ENCODE data around the gene SYNE2. TPM values are rescaled to one million over a fixed set of nuclear protein-coding genes. Genes with fewer than 3 reads are reported as not detected.
"Not testable (repeated sequence)": the region's sequence is repeated elsewhere in the genome, so short reads cannot be mapped to it uniquely, and the experiment has no call there.

The SYNE2 gene
- total RNA-seq, 1 experiment from 2014 or later = 48.5 TPM

- no peaks in the 10 kb centered on the region for H3K4me1 Mint-ChIP-seq (ENCODE audit: low read depth, unreplicated experiment)
- CTCF ChIA-PET = no interaction called here
- DNase-seq = no peak
Observed at GRCh38 chr14:64040044-64040443, 187.2 kb downstream of the SYNE2 start.

GRCh38 chr14:64043296-64043695, 190.5 kb downstream of the SYNE2 start:
- H3K36me3 Mint-ChIP-seq (ENCODE audit: insufficient read depth, unreplicated experiment); H3K4me3 Mint-ChIP-seq (ENCODE audit: unreplicated experiment); H3K4me1 Mint-ChIP-seq (ENCODE audit: low read depth, unreplicated experiment); H3K27me3 Mint-ChIP-seq (ENCODE audit: insufficient read depth, unreplicated experiment); H3K4me1 ChIP-seq; CTCF ChIA-PET; BruUV-seq (replicated peaks); H3K36me3 ChIP-seq (ENCODE audit: control insufficient read depth, insufficient read depth, low read length); intact Hi-C loops (cut with micrococcal nuclease; ENCODE audit: unreplicated experiment); H3K4me3 ChIP-seq (ENCODE audit: low read depth, low read length); H3K27ac Mint-ChIP-seq (ENCODE audit: unreplicated experiment); POLR2A ChIA-PET; H3K27me3 ChIP-seq (replicated peaks; ENCODE audit: control insufficient read depth, insufficient read depth, low read length); H3K9me3 ChIP-seq; DNase-seq: not testable (repeated sequence)
- peaks cover 10% of the 10 kb centered on the region for H3K9me3 Mint-ChIP-seq (ENCODE audit: unreplicated experiment)

More at GRCh38 chr14:64040044-64040443, 187.2 kb downstream of the SYNE2 start:
- Mint-ChIP-seq H3K9me3 (ENCODE audit: unreplicated experiment) (peaks cover 10% of the 10 kb centered on the region), H3K36me3 (ENCODE audit: insufficient read depth, unreplicated experiment) (peaks cover 17% of the 10 kb centered on the region), H3K4me3 (ENCODE audit: unreplicated experiment) (no peak overlapping the region), H3K27me3 (ENCODE audit: insufficient read depth, unreplicated experiment) (no peaks in the 10 kb centered on the region), H3K27ac (ENCODE audit: unreplicated experiment) (no peak overlapping the region)
- H3K4me1 ChIP-seq = no peaks in the 10 kb centered on the region
- POLR2A ChIA-PET = no interaction called here
- H3K9me3 ChIP-seq = no peaks in the 10 kb centered on the region
- no peak for TF ChIP-seq CTCF (IDR thresholded peaks at IDR 0.05; ENCODE audit: insufficient read depth in 1 of 2, low read depth in 1 of 2, low read length in 1 of 2, severe bottlenecking in 1 of 2, unreplicated experiment in 1 of 2)
- intact Hi-C loops (cut with micrococcal nuclease; ENCODE audit: unreplicated experiment) = no loop called here
- H3K27me3 ChIP-seq (replicated peaks; ENCODE audit: control insufficient read depth, insufficient read depth, low read length) = no peaks in the 10 kb centered on the region
- no TSS peak for BruUV-seq (replicated peaks)
- no peak overlapping the region for H3K4me3 ChIP-seq (ENCODE audit: low read depth, low read length)
- H3K36me3 ChIP-seq (ENCODE audit: control insufficient read depth, insufficient read depth, low read length) = no peaks in the 10 kb centered on the region

GRCh38 chr14:64045091-64045490, 192.3 kb downstream of the SYNE2 start:
- H3K4me1 ChIP-seq = no peaks in the 10 kb centered on the region
- Mint-ChIP-seq H3K9me3 (ENCODE audit: unreplicated experiment) (peaks cover 10% of the 10 kb centered on the region), H3K4me1 (ENCODE audit: low read depth, unreplicated experiment) (no peaks in the 10 kb centered on the region), H3K4me3 (ENCODE audit: unreplicated experiment) (no peak overlapping the region), H3K27me3 (ENCODE audit: insufficient read depth, unreplicated experiment) (no peaks in the 10 kb centered on the region), H3K36me3 (ENCODE audit: insufficient read depth, unreplicated experiment) (peaks cover 8% of the 10 kb centered on the region), H3K27ac (ENCODE audit: unreplicated experiment) (no peak overlapping the region)
- no peak for DNase-seq
- H3K36me3 ChIP-seq (ENCODE audit: control insufficient read depth, insufficient read depth, low read length) = no peaks in the 10 kb centered on the region
- ChIA-PET CTCF (no interaction called here), POLR2A (no interaction called here)
- no peaks in the 10 kb centered on the region for H3K27me3 ChIP-seq (replicated peaks; ENCODE audit: control insufficient read depth, insufficient read depth, low read length)
- TF ChIP-seq CTCF (IDR thresholded peaks at IDR 0.05; ENCODE audit: insufficient read depth in 1 of 2, low read depth in 1 of 2, low read length in 1 of 2, severe bottlenecking in 1 of 2, unreplicated experiment in 1 of 2) = no peak
- no peak overlapping the region for H3K4me3 ChIP-seq (ENCODE audit: low read depth, low read length)
- intact Hi-C loops (cut with micrococcal nuclease; ENCODE audit: unreplicated experiment) = no loop called here
- BruUV-seq (replicated peaks) = no TSS peak
- H3K9me3 ChIP-seq = no peaks in the 10 kb centered on the region

All from Caco-2 (cell line).